Naive B cell (primary cell): ENCODE data around the gene PLK3. TPM values are rescaled to one million over a fixed set of nuclear protein-coding genes. Genes with fewer than 3 reads are reported as not detected.
A peak's percentile ranks its signal among the peaks of the same experiment; 100 is the strongest.

Experiments used
- ATAC-seq, 2 donors: fragments of 150-1000 bp; cut with Tn5 transposase; 2 replicates each; pipeline ENCODE4 v1.10.0; 2021; ENCODE audit warnings: low read depth in 2 of 2, mild to moderate bottlenecking in 2 of 2, moderate library complexity in 2 of 2
- DNase-seq: peaks from one replicate; pipeline ENCODE4 v3.0.0; 2022
- H3K27ac Mint-ChIP-seq, 6 donors: one replicate each; pipeline ENCODE4 v1.8.0; 2020 to 2022; ENCODE audit warnings: mild to moderate bottlenecking in 6 of 6, mixed read lengths in 6 of 6, moderate library complexity in 5 of 6, inconsistent platforms in 2 of 6
- H3K27me3 Mint-ChIP-seq, 3 donors: one replicate each; pipeline ENCODE4 v1.8.0; 2021 to 2022; ENCODE audit warnings: mixed read lengths in 3 of 3, mild to moderate bottlenecking in 1 of 3
- H3K36me3 Mint-ChIP-seq, 2 donors: one replicate each; pipeline ENCODE4 v1.8.0; 2020 to 2022; ENCODE audit warnings: mixed read lengths in 2 of 2, inconsistent platforms in 1 of 2, mild to moderate bottlenecking in 1 of 2
- H3K4me1 Mint-ChIP-seq, 3 donors: one replicate each; pipeline ENCODE4 v1.8.0; 2020 to 2022; ENCODE audit warnings: mixed read lengths in 3 of 3, inconsistent platforms in 1 of 3, mild to moderate bottlenecking in 1 of 3, moderate library complexity in 1 of 3
- H3K4me3 Mint-ChIP-seq, 8 donors: one replicate each; pipeline ENCODE4 v1.8.0; 2020 to 2022; ENCODE audit warnings: mild to moderate bottlenecking in 8 of 8, mixed read lengths in 8 of 8, moderate library complexity in 8 of 8, inconsistent platforms in 2 of 8
- H3K9me3 Mint-ChIP-seq, 7 donors: one replicate each; pipeline ENCODE4 v1.8.0; 2020 to 2022; ENCODE audit warnings: mixed read lengths in 7 of 7, mild to moderate bottlenecking in 5 of 7, inconsistent platforms in 2 of 7, moderate library complexity in 1 of 7
- polyA plus RNA-seq, 6 donors: library from polyadenylated mRNA; unstranded; fragments of 300-500 nt; fragmentation: Illumina TruSeq; gene quantifications; one replicate each; pipeline ENCODE4 v1.2.3, GENCODE V29; 2021; ENCODE audit warnings: low read depth in 6 of 6

The PLK3 gene
- polyA plus RNA-seq, 6 donors from 2014 or later, result 2.6 to 9.2 (median 5.0) TPM

DNA sequence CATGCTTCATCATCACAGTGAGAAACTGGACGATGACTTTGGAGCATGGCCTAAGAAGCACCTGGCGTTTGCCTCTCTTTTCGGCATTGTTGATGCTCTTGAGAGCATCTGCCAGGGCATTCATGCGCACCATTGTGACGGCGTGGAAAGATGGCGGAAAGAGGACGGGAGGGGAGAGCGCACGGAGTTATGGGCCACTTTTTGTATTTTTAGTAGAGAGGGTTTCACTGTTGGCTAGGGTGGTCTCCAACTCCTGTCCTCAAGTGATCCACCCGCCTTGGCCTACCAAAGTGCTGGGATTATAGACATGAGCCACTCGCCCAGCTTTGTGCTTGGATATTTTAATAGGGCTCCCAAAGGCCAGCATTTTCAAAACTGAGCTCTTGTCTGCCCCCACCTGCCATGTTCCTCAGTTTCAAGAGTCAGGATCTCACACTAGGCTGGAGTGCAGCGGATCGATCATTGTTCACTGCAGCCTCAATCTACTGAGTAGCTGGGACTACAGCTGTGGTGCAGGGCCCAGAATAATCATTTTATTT is 19.5 kb upstream of the PLK3 start:
- Mint-ChIP-seq H3K4me1 (peaks cover 31 to 55% (median 48%) of the 10 kb centered on the region in 3 donors), H3K27me3 (no peaks in the 10 kb centered on the region), H3K9me3 (no peaks in the 10 kb centered on the region), H3K4me3 (peak overlapping the region in 1 of 8 donors; percentile 92), H3K36me3 (peaks cover 0 to 10% of the 10 kb centered on the region in 2 donors), H3K27ac (no peak overlapping the region)
- ATAC-seq, result no peak
- no peak for DNase-seq

DNA sequence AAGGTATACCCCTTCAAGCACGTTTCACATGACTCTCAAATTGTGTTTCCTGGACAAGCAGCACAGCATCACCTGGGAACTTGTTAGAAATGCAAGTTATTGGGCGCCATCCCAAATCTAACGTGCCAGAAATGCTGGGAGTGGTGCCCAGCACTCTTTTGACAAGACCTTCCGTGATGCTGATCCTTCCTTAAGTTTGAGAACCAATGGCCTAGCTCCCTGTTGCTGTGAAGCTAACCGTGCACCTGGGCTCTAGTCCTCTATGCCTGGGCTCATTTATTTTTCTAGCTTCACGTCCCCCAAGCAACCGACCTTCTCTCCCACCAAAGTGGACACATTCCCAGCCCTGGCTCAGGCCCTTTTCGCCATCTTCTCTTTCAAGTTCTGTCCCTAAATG is 16.5 kb upstream of the PLK3 start:
- H3K9me3 Mint-ChIP-seq, result no peaks in the 10 kb centered on the region
- DNase-seq (no peak), ATAC-seq (no peak)
- H3K4me3 Mint-ChIP-seq, result peak overlapping the region; percentile 71 to 89 (median 82)
- H3K27me3 Mint-ChIP-seq, result no peaks in the 10 kb centered on the region
- peaks cover 21 to 37% (median 22%) of the 10 kb centered on the region in 3 donors for H3K4me1 Mint-ChIP-seq
- H3K36me3 Mint-ChIP-seq, result peaks cover 0 to 5% of the 10 kb centered on the region in 2 donors
- H3K27ac Mint-ChIP-seq, result peak overlapping the region in 4 of 6 donors; percentile 24 to 88 (median 69)

DNA sequence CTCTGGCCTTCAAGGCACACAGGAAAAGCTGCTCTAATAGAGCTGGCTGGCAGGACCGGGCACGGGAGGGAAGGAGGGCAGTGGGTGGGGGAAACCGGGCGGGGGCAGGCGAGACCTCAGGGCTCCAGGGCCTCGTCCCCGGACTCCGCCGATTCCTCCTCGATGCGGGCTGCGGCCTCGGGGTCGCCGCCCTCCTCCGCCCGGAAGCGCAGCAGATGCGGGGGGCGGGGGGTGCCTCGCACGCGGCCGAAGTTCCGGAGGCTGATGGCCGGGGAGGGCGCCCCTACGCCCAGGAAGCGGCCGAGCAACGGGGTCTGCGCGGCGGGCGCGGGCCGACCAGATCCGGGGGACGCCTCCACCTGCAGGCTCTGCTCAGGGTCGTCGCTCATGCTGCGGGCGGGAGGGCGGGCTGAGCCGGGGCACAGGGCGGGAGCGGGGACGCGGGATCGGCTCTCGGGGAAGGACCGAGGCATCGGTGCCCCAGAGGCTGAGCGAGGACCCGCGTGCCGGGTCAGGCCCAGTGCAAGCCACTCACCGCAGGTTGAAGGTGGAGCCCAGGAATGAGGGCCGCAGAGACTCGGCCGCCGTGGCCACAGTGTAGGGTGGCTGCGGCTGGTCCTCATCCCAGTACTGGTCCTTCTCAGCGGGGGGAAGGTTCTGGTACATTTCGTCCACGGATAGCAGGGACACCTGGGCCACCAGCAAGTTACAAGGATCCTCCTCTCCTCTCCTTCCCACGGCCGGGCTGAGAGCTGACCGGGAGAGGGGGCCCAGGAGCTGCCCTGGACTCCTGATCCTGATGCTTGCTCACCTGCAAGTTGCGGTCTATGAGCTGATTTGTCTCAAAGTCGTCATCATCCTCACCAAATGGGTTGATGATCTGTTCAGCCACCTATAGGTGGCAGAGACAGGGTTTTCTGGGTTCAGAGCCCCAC is 15.8 kb upstream of the PLK3 start:
- Mint-ChIP-seq H3K27ac (peak overlapping the region in 5 of 6 donors; percentile 24 to 88 (median 76)), H3K36me3 (peaks cover 0 to 5% of the 10 kb centered on the region in 2 donors), H3K9me3 (no peaks in the 10 kb centered on the region), H3K27me3 (no peaks in the 10 kb centered on the region), H3K4me1 (peaks cover 19 to 33% (median 22%) of the 10 kb centered on the region in 3 donors), H3K4me3 (peak overlapping the region; percentile 73 to 91 (median 82))
- peak; percentile 44 for DNase-seq
- ATAC-seq, result peak; percentile 17

DNA sequence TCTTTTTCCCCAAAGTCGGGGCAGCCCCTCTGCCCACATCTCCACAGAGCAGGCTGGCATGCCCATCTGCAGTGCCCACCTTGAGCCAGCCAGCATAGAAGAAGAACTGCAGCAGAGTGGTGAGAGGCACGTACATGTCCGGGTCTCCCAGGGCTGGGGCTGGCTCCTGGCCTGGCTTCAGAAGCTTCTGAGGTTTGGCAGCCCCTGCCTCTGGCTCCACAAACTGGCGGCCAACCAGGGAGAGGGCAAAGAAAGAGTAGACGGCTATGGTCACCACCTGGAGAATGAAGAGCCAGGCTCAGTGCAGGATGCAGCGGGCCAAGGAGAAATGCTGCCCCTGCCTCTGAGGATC is 15.2 kb upstream of the PLK3 start:
- Mint-ChIP-seq H3K36me3 (peaks cover 0 to 5% of the 10 kb centered on the region in 2 donors), H3K27me3 (no peaks in the 10 kb centered on the region), H3K27ac (peak overlapping the region in 3 of 6 donors; percentile 24 to 78 (median 76)), H3K9me3 (no peaks in the 10 kb centered on the region), H3K4me3 (peak overlapping the region; percentile 73 to 91 (median 80)), H3K4me1 (peaks cover 19 to 33% (median 22%) of the 10 kb centered on the region in 3 donors)
- ATAC-seq, result no peak
- DNase-seq, result no peak

GRCh38 chr1:44785501-44786137 is 14.6 kb upstream of the PLK3 start:
- H3K9me3 Mint-ChIP-seq, result no peaks in the 10 kb centered on the region
- ATAC-seq, result no peak
- peak overlapping the region; percentile 73 to 91 (median 80) for H3K4me3 Mint-ChIP-seq
- DNase-seq, result no peak
- H3K27me3 Mint-ChIP-seq, result no peaks in the 10 kb centered on the region
- peaks cover 0 to 5% of the 10 kb centered on the region in 2 donors for H3K36me3 Mint-ChIP-seq
- H3K4me1 Mint-ChIP-seq, result peaks cover 19 to 33% (median 22%) of the 10 kb centered on the region in 3 donors
- peak overlapping the region in 4 of 6 donors; percentile 69 to 95 (median 80) for H3K27ac Mint-ChIP-seq

- Mint-ChIP-seq H3K4me1 (peaks cover 19 to 31% (median 22%) of the 10 kb centered on the region in 3 donors), H3K9me3 (no peaks in the 10 kb centered on the region), H3K4me3 (peak overlapping the region; percentile 73 to 91 (median 80)), H3K27ac (peak overlapping the region in 5 of 6 donors; percentile 70 to 95 (median 92)), H3K27me3 (no peaks in the 10 kb centered on the region), H3K36me3 (peaks cover 0 to 3% of the 10 kb centered on the region in 2 donors)
- peak; percentile 78 for DNase-seq
- ATAC-seq, result peak; percentile 75
These were observed 13.9 kb upstream of the PLK3 start for GRCh38 chr1:44786138-44786840.

- no peak for DNase-seq
- Mint-ChIP-seq H3K4me3 (peak overlapping the region in 7 of 8 donors; percentile 73 to 91 (median 79)), H3K27me3 (no peaks in the 10 kb centered on the region), H3K27ac (peak overlapping the region in 5 of 6 donors; percentile 70 to 95 (median 92)), H3K9me3 (no peaks in the 10 kb centered on the region), H3K36me3 (no peaks in the 10 kb centered on the region), H3K4me1 (peaks cover 19 to 28% (median 22%) of the 10 kb centered on the region in 3 donors)
- ATAC-seq, result no peak
These were observed 13.2 kb upstream of the PLK3 start for GRCh38 chr1:44786841-44787426.

DNA sequence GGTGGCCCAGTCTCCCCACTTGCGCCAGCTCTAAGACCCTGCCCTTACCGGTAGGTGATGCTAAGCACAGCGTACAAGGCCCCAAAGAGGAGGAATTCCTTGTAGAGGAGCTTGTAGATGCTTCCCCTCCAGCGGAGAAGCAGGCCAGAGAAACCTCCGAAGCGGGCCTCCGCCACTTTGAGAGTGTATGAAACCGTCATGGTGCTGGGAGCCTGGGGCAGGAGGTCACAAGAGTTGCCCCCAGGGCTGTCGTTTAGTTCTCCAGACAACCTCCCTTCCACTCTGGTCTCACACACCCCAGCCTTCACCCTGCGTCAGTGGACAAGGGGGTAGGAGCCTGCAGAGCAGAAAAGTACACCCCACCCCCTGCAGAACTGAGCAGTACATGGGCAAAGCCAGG is 12.7 kb upstream of the PLK3 start:
- Mint-ChIP-seq H3K4me1 (peaks cover 19 to 28% (median 22%) of the 10 kb centered on the region in 3 donors), H3K9me3 (no peaks in the 10 kb centered on the region), H3K4me3 (no peak overlapping the region), H3K27me3 (no peaks in the 10 kb centered on the region), H3K36me3 (no peaks in the 10 kb centered on the region), H3K27ac (no peak overlapping the region)
- ATAC-seq, result no peak
- DNase-seq, result no peak

- ATAC-seq (no peak), DNase-seq (no peak)
- Mint-ChIP-seq H3K27ac (peak within 1 kb of the TSS in 2 of 6 donors; percentile 86 to 89), H3K9me3 (no peaks in the 10 kb centered on the region), H3K36me3 (no peaks in the 10 kb centered on the region), H3K4me1 (peaks cover 16 to 26% (median 22%) of the 10 kb centered on the region in 3 donors), H3K27me3 (no peaks in the 10 kb centered on the region), H3K4me3 (peak within 1 kb of the TSS in 2 of 8 donors; percentile 13 to 30)
These were observed 11.9 kb upstream of the PLK3 start, which contains the start of gene BEST4 for GRCh38 chr1:44788120-44788860. BEST4 (minus strand) TSS chr1:44788170; CDS start chr1:44787705, 465 bp downstream.

GRCh38 chr1:44790968-44791801 is 9.0 kb upstream of the PLK3 start:
- Mint-ChIP-seq H3K27me3 (no peaks in the 10 kb centered on the region), H3K36me3 (no peaks in the 10 kb centered on the region), H3K27ac (peak overlapping the region in 2 of 6 donors; percentile 56 to 75), H3K4me1 (peaks cover 0 to 8% (median 4%) of the 10 kb centered on the region in 3 donors), H3K9me3 (no peaks in the 10 kb centered on the region), H3K4me3 (no peak overlapping the region)
- DNase-seq, result no peak
- no peak for ATAC-seq

GRCh38 chr1:44792736-44793502 is 7.3 kb upstream of the PLK3 start:
- H3K27me3 Mint-ChIP-seq, result no peaks in the 10 kb centered on the region
- H3K4me1 Mint-ChIP-seq, result peaks cover 0 to 4% (median 0%) of the 10 kb centered on the region in 3 donors
- ATAC-seq (no peak), DNase-seq (no peak)
- H3K4me3 Mint-ChIP-seq, result no peak overlapping the region
- no peaks in the 10 kb centered on the region for H3K36me3 Mint-ChIP-seq
- H3K9me3 Mint-ChIP-seq, result no peaks in the 10 kb centered on the region
- peak overlapping the region in 1 of 6 donors; percentile 44 for H3K27ac Mint-ChIP-seq
